Measurements from ENCODE around the gene MYZAP.

Gene MYZAP

DNA sequence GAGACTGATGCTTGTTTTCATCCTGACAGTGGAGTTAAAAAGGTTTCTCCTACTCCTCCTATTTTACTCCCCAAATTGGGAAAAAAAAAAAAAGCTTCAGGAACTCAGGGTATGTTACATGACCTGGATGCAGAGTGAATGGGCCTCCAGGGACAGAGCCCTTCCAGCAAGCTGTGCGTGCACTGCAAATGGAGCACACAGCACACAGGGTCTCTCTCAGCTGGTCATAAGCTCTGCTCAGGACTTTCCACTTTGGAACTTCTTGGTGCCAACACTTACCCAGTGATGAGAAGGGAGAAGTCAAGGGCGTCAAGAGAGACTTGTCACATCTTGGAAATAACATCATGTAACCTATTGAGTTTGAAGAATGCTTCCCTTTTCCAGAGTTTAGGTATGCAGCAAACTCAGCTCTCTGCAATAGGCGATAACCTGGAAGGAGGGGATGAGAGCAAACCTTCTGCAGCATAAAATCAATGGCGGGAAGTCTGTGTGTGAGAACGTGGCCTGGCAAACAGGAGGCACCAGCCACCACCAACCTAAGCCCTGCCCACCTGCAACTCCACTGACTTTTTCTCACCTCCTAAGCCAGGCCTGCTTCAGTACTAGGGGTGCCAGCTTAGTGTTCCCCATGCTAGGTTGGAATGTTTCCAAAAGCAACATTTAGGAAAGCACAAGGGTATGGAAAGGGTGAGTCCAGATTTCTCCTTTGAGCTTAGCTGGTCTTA, 39.8 kb downstream of the MYZAP start:
- DNase-seq: no peak

DNA sequence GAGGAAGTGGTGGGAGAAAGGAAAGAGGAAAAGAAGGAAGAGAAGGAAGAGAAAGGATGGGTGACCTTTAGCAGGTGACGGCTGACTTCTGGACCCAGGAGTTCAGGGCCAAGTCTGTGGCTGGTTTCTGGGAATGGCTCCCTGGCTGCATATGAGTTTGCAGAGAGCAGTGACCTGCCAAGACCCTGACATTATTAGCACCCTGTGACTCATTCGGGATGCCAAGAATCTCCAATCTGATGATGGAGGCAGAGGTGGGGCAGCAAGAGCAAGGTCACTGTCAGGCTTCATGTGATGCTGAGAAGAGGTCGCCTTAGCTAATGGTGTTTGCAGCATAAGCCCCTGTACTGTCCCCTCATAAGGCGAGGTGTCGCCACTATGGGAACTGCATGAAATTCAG, 42.6 kb downstream of the MYZAP start:
- DNase-seq: no peak

DNA sequence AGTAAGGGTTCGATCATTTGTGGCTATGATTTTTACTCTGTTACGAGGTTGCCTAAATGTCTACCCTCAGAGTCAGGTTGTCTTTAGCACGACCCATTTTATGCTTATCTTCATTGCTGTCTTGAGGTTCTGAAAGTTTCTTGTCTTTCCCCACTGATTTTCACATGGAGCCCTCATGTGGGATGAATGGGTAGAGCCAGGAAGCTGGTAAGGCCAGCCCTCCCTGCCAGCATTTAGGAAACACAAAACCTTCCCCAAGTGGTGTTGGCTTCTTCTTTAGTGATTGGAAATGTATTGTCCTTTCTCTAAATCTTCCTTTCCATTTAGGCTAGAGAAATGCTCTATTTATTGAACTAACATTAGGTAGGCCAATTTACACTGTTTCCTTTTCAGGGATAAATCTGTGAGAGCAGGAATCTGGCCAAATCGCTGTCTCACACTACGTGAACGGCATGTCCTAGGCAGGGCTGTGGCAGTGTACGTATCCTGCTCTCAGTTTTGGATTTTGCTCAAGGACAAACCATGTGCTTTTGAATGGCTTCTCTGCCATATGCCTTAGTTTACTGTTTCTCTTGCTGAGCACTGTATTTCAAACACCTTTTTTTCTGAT, 43.7 kb downstream of the MYZAP start:
- no peak for DNase-seq

DNA sequence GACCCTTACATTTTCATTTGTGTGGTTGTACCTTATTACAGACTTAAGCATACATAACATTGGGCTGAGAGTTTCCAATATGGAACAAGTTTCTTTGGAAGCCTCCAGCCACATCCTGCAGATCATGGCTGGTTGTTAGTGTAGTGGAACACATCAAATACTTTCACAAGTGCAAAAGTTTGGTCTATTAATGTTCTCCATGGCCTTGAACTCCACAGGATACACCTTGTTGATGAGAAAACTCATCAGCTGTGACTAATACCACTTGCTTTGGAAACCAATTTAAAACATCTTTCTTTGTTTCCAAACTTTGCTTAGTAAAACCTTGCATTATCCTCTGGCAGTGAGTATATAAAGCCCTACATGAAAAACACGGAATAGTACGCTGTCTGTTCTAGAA, 46.1 kb downstream of the MYZAP start:
- no peak for DNase-seq

DNA sequence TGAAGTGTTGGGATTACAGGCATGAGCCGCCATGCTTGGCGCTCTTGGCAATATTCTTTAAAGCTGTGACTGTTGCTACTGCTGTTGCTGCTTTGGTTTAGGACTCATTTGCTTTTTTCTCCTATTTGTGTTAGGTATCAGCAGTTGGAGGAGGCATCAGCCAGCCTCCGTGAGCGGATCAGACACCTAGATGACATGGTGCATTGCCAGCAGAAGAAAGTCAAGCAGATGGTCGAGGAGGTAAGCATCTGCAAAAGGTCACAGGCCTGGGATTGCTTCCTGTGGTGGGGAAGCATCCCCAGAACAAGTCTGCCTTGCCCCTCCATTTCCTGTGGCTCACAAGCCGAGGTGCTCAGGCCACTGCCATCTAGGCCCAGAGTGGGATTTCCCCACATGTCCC, 47.6 kb downstream of the MYZAP start:
- no peak for DNase-seq

DNA sequence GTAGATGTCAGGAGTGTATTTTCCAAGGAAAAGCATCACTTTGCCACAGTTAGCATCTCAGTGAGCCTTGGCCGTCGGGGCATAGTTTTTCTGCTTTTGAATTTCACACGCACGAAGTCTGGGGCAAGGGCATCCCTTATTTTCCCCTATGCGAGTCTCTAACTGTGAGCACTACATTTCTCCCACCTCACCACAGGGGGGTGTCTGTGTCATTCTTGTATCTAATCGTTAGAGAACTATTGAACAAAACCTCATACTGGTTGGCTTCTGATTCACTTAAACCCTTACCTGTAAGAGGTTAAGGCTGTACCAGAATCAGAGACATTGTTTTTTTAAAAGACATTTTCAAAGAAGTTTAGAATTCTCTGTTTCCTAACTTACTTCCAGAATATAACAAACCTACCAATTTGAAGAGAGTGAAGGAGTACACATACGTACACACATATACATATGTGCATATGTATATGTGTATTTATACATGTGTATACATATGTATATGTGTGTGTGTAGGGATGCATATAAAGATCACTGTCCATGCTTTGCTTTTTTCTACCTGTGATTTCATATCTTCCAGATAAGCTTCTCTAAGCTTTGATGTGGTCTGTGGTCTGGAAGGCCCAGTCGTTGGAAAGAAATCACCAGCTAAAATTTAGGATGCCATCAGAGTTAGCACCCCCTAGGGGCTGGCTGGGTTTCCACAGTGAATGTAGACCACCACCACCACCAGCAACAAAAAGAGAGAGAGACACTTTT, 49.4 kb downstream of the MYZAP start:
- DNase-seq: peak; percentile 36

DNA sequence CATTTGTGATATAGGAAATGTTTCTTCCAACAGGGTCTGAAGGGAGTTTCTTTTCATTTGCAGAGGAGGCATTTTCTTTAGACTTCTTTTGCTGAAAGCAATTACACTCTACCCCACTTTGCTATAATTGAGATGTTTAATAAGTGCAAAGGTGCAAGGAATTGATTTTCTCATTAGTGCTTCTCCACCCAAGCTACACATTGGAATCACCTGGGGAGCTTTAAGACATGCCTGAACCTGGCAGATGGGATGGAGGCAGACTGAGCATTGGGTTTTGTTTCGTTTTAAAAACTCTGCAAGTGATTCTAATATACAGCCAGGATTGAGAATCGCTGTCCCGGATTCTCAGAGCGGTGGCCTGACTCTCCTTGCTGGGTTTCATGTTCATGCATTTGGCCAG, 52.1 kb downstream of the MYZAP start:
- DNase-seq: peak; percentile 60

DNA sequence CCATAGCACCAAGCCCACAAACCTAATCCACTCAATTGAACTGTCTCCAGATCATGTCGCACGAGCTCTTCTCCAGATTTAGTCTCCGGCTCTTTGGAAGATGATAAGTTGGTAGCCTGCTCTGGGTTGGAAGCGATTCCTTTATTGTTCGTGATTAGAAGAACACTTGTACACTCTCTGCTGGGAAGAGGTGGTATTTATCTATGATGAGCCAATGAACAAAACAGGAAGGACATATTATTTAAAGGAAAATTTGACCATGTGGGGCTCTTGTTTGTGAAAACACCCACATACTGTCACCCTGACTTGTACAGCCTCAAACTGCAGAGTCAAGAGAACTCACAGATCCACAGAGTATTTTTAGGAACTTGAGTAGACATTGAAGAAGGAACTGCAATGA, 54.4 kb downstream of the MYZAP start:
- DNase-seq: no peak

DNA sequence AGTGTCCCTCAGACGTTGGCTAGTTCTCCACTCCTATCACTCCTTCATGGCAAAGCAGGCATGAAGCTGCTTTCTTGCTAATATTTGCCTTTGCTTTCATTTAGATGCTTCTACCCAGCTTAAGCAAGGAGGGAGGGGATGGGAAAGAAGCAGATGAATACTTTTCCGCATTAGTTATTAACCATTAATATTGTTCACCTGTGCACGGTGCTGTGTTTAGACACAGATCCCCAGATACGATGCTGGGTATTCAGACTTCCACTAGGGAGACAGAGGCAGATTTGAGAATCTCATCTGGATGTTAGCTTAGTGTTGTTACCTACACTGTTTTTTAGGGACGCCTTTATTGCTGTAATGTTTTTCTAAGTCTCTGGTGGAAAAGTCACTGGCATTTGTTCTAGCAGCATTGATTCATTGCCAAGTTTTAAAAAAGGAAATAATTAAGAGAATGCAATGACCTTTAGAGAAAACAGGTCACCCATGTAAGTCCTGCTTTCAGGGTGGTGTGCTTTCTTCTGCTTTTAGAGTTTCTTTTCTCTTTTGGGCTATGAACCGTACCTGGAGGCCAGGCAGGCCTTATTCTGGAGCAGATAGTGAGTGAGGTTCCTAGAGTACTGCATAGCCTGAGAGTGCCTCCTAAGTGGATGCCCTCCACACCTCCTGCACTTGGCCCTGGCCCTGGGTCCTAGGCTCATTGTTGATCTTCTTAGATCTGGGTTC, 55.5 kb downstream of the MYZAP start:
- DNase-seq: no peak

DNA sequence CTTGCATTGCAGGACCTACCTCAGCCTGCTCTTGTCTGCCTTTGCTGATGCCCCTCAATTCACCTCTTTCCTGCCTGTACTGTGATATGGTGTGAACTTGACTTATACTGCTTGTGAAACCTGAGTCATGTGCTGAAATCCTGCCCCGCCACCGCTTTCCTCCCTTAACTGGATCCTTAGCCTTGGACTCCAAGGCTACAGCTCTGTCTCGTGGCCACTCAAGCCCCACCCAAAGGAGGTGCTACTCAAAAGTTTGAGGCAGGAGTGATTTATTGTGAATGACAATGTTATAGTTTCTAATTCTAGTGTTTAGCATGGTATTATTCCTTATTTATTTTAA, 56.1 kb downstream of the MYZAP start:
- no peak for DNase-seq

DNA sequence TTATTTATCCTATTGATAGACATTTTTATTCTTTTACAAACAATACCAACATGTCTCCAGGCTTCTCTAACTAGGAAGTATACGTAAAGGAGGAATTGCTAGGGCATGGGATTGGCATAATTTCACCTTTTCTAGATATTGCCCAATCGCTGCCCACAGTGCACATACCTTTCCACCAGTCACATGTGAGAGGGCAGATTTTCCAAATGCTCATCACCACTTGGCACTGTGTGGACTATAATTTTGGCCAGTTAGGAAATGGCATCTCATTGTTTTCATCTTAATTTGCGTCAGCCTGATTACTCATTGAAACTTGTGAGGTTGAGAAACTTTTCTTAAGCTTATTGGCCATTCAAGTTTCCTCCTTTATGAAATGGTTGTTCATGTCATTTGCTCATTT, 57.4 kb downstream of the MYZAP start:
- no peak for DNase-seq

DNA sequence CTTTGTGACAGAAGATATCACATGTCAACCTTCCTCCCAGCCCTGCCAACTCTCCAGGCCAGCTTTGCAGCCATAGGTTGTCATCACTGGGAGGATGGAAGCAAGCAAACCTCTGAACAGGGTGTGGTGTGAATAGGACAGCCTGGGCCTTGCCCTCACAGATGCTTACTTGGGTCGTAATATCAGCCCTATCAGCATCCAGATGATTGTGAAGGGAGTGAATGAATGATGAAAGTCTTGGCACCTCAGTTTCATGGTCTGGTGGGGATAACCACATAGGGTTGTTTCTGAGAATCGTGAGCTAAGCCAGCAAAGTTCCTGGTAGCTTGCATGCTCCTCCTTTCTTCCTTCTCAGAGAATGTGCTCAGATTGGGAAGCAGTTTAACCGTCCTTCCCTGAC, 59.7 kb downstream of the MYZAP start:
- DNase-seq: no peak

DNA sequence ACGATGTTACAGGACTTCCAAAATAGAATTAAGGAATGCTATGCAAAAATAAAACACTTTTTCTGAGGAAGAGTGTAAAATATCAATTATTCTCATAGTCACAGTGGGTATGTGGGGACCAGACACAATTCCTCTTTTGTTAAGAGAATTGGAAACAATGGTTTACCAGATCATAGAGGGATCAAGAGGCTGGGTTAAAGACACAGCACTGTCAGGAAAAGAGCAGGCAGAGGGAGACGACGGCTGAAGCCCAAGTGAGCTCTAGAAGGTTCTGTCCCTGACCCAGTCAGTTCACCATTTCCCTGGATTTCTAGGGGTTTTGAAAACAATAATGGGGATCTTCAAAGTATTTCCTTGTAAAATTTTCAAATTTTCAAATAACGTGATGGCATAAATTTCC, 60.8 kb downstream of the MYZAP start:
- DNase-seq: no peak

DNA sequence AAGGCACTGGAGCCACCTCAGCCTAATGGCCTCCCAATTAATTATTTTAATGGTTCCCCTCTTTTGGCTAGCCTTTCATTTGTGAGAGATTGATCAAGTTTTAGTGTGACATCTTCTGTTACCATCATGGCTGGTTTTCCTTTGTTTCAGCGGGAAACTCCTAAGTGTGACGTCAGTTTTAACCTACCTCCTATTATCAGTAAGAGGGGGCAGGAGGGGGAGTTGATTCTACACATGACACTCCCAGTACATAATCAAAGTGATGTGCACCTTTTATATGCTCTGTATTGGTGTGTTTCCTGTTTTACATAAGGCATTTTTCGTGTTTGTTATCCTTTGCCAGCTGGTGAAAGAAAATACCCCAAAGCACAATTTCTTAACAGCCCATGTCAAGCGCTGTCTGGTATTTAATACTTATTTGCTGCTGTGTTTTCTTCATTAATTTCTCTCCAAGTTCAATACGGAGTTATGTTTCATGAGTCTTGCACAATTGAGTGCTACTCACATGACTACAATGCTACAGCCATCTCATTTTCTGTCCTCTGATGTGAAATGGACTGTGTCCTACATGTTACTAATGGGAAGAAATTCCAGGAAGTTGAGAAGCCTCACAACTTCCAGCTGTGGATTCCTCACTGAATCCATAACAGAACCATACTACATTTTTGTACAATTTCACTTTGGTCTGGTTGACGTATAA, 62.6 kb downstream of the MYZAP start:
- DNase-seq: no peak

DNA sequence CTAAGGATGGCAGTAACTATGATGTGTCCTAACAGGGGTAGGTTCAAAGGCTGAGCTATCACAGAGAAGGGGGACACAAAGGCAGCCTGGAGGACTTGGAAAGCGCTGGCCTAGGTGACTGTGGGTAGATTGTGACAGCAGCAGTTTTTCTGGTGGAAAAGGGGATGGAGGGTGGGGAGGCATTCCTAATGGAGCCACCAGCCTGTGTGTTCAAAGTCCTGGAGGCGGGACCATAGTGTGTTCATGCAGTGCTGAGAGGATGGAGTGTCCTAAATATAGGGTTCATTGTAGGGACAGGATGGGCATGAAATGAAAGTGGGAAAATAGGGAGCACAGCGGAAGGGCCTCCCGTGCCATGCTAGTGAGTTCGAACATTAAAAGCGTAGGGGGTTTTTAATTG, 63.3 kb downstream of the MYZAP start:
- DNase-seq: no peak

DNA sequence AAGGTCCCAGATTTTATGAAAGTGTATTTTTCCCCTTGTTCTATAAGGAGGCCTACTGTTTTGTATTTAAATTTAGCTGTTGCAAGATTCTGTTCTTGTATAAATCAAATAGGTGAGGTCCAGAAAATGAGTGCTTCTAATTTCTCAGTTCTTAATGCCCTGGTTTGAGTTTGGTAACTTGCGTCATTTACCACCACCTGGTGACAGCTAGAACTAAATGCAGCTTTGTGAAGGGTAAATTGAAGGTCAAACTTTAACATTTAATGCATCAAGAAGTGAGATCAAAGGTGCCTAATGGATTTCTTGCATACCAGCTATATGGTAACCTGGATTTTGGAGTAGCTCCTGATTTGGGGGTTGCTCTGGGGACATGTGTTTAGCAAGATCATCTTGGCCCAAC, 64.1 kb downstream of the MYZAP start:
- DNase-seq: no peak

DNA sequence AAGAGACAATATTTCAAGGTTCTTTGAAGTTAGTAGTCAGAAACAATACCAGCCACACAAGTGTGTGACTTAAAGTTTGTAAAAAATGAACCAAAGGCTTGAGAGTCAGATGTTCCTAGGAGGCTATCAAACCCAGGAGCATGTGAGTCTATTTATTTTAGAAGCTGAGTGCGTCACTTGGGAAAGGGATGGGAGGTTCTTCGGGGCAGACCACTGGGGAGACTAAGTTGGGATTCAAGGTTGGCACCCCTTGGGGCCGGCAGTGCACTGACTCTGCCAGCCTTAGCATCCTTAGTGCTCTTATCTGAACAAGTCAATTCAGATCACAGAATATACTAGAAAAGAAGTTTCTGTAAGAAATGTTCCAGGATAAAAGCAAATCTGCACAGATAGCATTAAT, 64.7 kb downstream of the MYZAP start:
- no peak for DNase-seq

DNA sequence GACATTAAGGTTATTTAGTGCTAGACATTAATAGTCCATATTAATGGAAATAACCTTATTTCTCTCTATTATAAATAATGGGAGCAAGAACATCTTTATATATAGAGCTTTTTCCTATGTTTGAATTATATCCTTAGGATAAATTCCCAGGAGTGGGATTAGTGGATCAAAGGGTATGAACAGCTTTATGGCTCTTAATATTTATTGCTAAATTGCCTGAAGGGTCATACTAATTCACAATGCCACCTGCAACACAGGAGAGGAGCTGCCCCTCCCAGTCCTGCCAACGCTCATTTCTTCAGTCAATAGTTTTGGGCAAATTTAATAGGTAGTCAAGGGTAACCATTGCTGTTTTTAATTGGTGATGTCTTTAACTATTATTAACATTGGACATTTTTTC, 65.9 kb downstream of the MYZAP start:
- DNase-seq: no peak

DNA sequence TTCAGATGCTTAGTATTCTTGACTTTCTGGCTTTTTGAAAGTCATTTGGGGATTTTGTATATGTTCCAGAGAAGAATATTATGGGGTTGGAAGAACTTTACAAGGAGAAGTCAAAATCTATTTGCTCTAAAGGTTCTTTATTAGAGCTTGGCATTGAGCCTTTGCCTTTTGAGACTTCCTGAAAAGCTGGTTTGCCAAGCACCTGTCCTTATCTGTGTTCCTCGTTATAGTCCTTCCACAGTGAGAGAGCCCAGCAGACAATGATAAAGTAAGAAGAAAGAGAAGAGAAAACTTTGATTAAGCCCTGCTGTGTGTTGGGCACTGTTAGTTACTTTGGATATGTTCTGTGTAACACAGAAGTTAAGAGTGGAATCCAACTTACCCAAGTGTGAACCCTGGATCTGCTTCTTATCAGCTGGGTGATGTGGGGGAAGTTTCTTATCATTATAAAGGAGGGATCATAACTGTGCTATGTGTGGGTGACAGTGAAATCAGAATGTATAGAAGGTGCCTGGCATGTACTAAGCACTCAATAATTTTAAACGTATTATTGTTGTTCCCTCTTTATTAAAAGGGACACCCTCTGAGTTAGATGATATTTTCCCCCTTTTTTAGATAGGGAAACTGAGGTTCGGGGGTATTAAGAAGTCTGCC, 70.5 kb downstream of the MYZAP start:
- DNase-seq: no peak

DNA sequence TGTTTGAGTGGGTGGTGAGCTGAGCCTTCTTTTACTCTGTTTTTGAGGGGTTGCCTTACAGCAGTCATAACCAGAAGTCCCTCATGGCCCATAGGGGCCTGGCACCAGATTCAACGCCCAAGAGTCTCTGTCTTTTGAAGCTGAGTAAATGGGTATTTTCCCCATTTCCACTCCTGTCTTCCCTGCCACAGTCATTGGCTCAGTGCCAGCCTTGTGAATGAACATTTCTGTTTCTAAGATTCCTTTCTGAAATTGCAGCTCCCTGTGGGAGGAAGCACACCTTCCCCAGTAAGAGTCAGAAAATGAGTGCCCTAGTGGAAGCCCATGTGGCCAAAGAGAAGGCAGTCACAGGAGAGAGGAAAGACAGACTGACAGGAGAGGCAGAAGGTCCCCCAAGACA, 71.1 kb downstream of the MYZAP start:
- no peak for DNase-seq

DNA sequence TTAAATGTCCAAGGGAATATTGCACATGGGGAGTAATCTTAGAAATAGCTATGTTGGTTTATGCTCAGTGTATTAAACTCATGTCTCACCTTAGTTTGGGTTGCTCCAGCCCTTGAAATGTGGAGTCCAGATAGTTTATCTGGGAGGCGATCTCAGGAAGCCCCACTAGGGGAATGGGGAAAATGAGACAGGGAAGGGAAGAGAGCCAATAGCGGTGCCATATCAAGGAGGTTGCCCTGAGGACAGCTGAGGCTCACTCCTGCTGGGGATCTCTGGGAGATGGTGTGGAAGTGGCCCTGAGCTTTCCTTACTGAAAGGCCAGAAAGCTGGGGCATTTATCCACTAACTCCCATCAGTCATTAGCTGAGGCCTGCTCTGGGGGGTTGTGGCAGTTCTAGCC, 71.6 kb downstream of the MYZAP start:
- no peak for DNase-seq

DNA sequence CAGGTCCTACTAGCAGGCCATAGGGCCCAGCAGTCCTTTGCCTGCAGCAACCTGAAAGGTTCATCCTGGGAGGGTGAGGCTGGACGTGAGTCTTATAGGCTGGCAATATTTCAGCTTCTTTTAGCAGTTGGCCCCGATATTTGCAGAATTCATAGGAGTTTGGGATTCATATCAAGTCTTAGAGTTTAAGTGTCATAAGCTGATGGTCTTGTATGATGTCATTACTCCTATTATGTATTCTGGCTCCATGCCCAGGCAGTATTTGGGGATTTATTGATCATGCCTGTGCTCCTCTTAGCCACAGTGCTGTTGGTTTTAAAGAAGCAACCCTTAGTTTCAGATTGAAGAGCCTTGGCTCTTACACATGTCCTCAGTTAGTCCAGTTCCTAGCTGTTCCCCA, 73.5 kb downstream of the MYZAP start:
- DNase-seq: no peak

DNA sequence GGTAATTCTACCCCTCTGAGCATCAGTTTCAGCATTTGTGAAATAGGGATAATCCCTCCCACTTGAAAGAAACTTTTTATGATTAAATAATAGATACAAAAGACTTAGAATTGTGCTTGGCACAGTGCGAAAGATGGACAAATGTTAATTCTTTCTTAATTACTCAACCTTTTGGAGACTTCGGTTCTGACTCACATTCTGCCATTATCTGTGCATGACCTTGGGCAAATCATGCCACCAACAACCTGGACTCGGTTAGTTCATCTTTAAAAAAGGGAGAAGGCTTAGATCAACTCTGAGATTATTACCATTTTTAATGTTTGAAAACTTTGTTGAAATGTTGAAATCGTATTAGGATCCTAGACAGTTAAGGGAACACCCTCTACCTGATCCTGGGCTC, 74.2 kb downstream of the MYZAP start:
- DNase-seq: no peak

Measured in NCI-H2171 treated with DMSO at 0.1 percent for 48 hours (cell line).